Cardiac muscle cell (in vitro differentiated cells and primary cell): ENCODE results near the gene SMIM41. TPM values are rescaled to one million over a fixed set of nuclear protein-coding genes. Genes with fewer than 3 reads are reported as not detected.

Experiments used
- DNase-seq, 2 donors: peaks; one replicate each; pipeline versions ENCODE4 v3.0.0 to v3.0.0-alpha.2; 2010 to 2017; ENCODE audit warnings: low read depth in 1 of 2, low spot score in 1 of 2
- H3K27ac ChIP-seq: fragments of 200-600 bp; sonication (generic); 2 replicates; pipeline ENCODE4 v1.5.1; 2016
- H3K27me3 ChIP-seq: fragments of 200-600 bp; sonication (generic); 2 replicates; pipeline ENCODE4 v1.6.0; 2016; ENCODE audit warnings: control low read depth
- H3K36me3 ChIP-seq: fragments of 200-600 bp; sonication (generic); 2 replicates; pipeline ENCODE4 v1.5.1; 2016; ENCODE audit warnings: control low read depth
- H3K4me1 ChIP-seq: fragments of 200-600 bp; sonication (generic); 2 replicates; pipeline ENCODE4 v1.8.1; 2017; ENCODE audit warnings: low read depth, mild to moderate bottlenecking, mixed run types
- H3K4me3 ChIP-seq: fragments of 200-600 bp; sonication (generic); 2 replicates; pipeline ENCODE4 v1.5.1; 2016; ENCODE audit warnings: mild to moderate bottlenecking
- H3K9me3 ChIP-seq: fragments of 200-600 bp; sonication (generic); 2 replicates; pipeline ENCODE4 v1.5.1; 2017; ENCODE audit warnings: low read depth, mild to moderate bottlenecking, control low read depth
- CTCF ChIP-seq: IDR thresholded peaks from 2 replicates; pipeline ENCODE4 v1.5.1; 2012; ENCODE audit warnings: low read depth, mild to moderate bottlenecking, low read length
- polyA plus RNA-seq: library from polyadenylated mRNA; unstranded; fragments of >200 nt; fragmentation: Nextera tagmentation; extraction: Ambion mirVana; gene quantifications from 2 replicates; pipeline ENCODE4 v1.2.1, GENCODE V29; 2016
- total RNA-seq: library from RNA; depleted of rRNA; stranded (reverse); fragments of >200 nt; gene quantifications from 2 replicates; pipeline ENCODE4 v1.2.3, GENCODE V29; 2016

SMIM41 gene
- total and polyA plus RNA-seq, 2 experiments from 2014 or later = not detected

- no peaks in the 10 kb centered on the region for H3K4me1 ChIP-seq
- DNase-seq = no peak
Measured at GRCh38 chr12:52123487-52124186, 44.1 kb downstream of the SMIM41 start.

DNA sequence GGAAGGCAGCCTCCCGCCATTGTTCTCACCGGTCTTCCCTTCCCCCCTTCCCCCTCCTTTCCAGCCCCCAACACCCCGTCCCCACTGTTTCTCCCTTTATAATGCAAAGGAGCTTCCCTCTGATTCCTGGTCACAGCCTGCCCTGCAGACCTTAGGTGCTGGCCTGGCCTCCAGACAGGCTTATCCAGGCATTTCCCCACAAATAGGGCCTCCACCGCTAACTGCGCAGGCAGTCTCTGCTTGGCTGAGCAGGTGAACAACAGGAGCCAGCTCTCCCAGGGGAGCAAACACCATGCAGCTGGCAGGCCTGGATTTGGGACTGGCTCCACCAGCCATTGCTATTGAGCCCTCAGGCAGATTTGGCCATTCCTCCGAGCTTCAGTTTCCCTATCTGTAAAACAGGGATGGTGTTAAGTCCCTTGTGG is 46.0 kb downstream of the SMIM41 start:
- no peaks in the 10 kb centered on the region for H3K9me3 ChIP-seq
- H3K4me1 ChIP-seq = no peaks in the 10 kb centered on the region
- H3K36me3 ChIP-seq = no peaks in the 10 kb centered on the region
- no peak overlapping the region for H3K27ac ChIP-seq
- H3K27me3 ChIP-seq = no peaks in the 10 kb centered on the region
- no peak overlapping the region for H3K4me3 ChIP-seq
- no peak for TF ChIP-seq CTCF
- DNase-seq = no peak

More at GRCh38 chr12:52123487-52124186, 44.1 kb downstream of the SMIM41 start:
- no peaks in the 10 kb centered on the region for H3K27me3 ChIP-seq
- H3K27ac ChIP-seq = no peak overlapping the region
- no peaks in the 10 kb centered on the region for H3K9me3 ChIP-seq
- TF ChIP-seq CTCF = no peak
- no peaks in the 10 kb centered on the region for H3K36me3 ChIP-seq
- H3K4me3 ChIP-seq = no peak overlapping the region

GRCh38 chr12:52126050-52126604 is 46.6 kb downstream of the SMIM41 start:
- H3K4me1 ChIP-seq = no peaks in the 10 kb centered on the region
- DNase-seq = no peak

DNA sequence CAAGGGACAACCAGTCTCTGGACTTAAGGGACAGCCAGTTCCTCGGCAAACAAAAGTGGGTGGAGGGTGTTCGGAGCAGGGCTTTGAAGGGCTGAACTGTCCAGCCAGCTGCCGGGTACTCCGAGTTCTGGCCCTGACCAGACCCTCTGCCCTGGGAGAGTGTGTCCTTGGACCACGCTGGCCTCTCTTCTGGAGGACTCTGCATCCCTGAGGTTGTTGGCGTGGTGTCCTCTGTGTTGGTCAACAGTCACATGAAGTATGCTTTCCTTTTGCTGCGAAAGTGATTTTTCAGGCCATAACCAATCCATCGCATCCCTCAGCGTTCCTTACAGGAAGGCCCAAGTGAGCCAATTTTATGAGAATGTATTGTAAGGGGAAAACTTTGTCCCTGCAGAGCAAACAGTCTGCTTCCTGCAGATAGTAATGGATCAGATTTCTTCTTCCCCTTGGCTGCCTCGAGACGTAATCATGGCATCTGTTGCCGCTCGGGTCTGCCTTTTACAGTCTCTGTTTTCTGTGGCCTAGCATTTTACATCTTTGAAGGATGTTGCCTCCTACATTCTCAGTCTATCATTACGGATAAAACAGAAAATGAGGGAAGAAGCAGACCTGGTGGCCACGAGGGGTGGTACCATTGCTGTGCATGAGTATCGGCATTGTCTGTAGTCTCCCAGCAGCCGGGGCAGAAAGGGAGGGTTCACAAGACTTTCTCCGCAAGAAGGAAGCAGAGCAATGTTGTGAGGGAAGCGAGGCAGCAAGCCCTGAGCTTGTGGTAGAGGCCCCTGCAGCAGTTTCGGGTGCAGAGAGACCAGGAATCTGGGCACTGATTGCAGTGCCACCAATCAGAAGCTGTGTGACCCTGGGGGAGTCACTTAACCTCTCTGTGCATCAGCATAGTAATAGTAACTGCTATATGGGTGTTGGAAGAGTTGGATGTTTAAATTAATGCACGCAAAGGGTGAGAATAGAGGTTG is 47.4 kb downstream of the SMIM41 start:
- H3K27me3 ChIP-seq = no peaks in the 10 kb centered on the region
- TF ChIP-seq CTCF = peak; percentile 5
- no peaks in the 10 kb centered on the region for H3K9me3 ChIP-seq
- H3K27ac ChIP-seq = no peak overlapping the region
- peak in 1 of 2 donors; percentile 72 for DNase-seq
- H3K4me3 ChIP-seq = no peak overlapping the region
- no peaks in the 10 kb centered on the region for H3K4me1 ChIP-seq
- no peaks in the 10 kb centered on the region for H3K36me3 ChIP-seq

More at GRCh38 chr12:52126050-52126604, 46.6 kb downstream of the SMIM41 start:
- Histone ChIP-seq H3K4me3 (no peak overlapping the region), H3K36me3 (no peaks in the 10 kb centered on the region), H3K27ac (no peak overlapping the region), H3K9me3 (no peaks in the 10 kb centered on the region), H3K27me3 (no peaks in the 10 kb centered on the region)
- TF ChIP-seq CTCF = no peak

- H3K9me3 ChIP-seq = no peaks in the 10 kb centered on the region
- no peak overlapping the region for H3K27ac ChIP-seq
- no peak for DNase-seq
- H3K4me3 ChIP-seq = no peak overlapping the region
- H3K36me3 ChIP-seq = no peaks in the 10 kb centered on the region
- no peaks in the 10 kb centered on the region for H3K4me1 ChIP-seq
- no peaks in the 10 kb centered on the region for H3K27me3 ChIP-seq
- TF ChIP-seq CTCF = no peak
Measured at GRCh38 chr12:52127683-52128450, 48.4 kb downstream of the SMIM41 start.
